ENCODE data around the gene KHDC4.

- TF ChIP-seq CTCF (conservative IDR thresholded peaks at IDR 0.05 in 1 of 2, IDR thresholded peaks at IDR 0.05 in 1 of 2; ENCODE audit: low read depth in 1 of 2, low read length in 2 of 2) (no peak), EZH2 (IDR thresholded peaks at IDR 0.05; ENCODE audit: low read length, missing control alignments) (no peak)
These were observed 6.3 kb upstream of the KHDC4 start for GRCh38 chr1:155940482-155940992.
